OCI-LY3 (cell line): ENCODE data around the gene RGCC.

Source experiments
- H2AFZ ChIP-seq: fragments of 200-600, 300-600 bp; shearing (Covaris generic); 2 replicates; pipeline ENCODE4 v1.6.0; 2014; ENCODE audit warnings: antibody characterized with exemption, low read depth, low read length
- H3K27ac ChIP-seq: fragments of 200-600, 300-600 bp; sonication (generic); 2 replicates; pipeline ENCODE4 v1.5.1; 2014; ENCODE audit warnings: mild to moderate bottlenecking, low read length, moderate library complexity, mixed read lengths
- H3K27me3 ChIP-seq: fragments of 200-600, 300-600 bp; sonication (generic); 2 replicates; pipeline ENCODE4 v1.6.1; 2014; ENCODE audit warnings: low read depth, low read length, mixed read lengths
- H3K36me3 ChIP-seq: fragments of 200-600, 300-600 bp; sonication (generic); replicated peaks from 2 replicates; pipeline ENCODE3; 2014; ENCODE audit warnings: low read depth, low read length, mixed read lengths
- H3K4me1 ChIP-seq: fragments of 300-600, 200-600 bp; sonication (generic); 2 replicates; pipeline ENCODE4 v1.6.1; 2014; ENCODE audit warnings: low read length, mixed read lengths
- H3K4me2 ChIP-seq: fragments of 200-600, 300-600 bp; sonication (generic); 2 replicates; pipeline ENCODE4 v1.6.1; 2014; ENCODE audit warnings: low read length, mixed read lengths
- H3K4me3 ChIP-seq: fragments of 300-600, 200-600 bp; sonication (generic); 2 replicates; pipeline ENCODE4 v1.5.1; 2014; ENCODE audit warnings: antibody characterized with exemption, mild to moderate bottlenecking, low read length, moderate library complexity
- H3K79me2 ChIP-seq: fragments of 300-600, 200-600 bp; shearing (Covaris generic); 2 replicates; pipeline ENCODE4 v1.6.1; 2014; ENCODE audit warnings: mild to moderate bottlenecking, low read length, mixed read lengths
- H3K9ac ChIP-seq: fragments of 300-600, 200-600 bp; shearing (Covaris generic); 2 replicates; pipeline ENCODE4 v1.6.0; 2014; ENCODE audit warnings: mild to moderate bottlenecking, low read length, moderate library complexity
- H3K9me3 ChIP-seq: fragments of 200-600, 300-600 bp; shearing (Covaris generic); 2 replicates; pipeline ENCODE4 v1.6.1; 2014; ENCODE audit warnings: low read length, mixed read lengths; ENCODE audit not compliant: insufficient read depth
- H4K20me1 ChIP-seq: fragments of 200-600, 300-600 bp; sonication (generic); 2 replicates; pipeline ENCODE4 v1.6.1; 2016; ENCODE audit warnings: low read length, mixed read lengths; ENCODE audit not compliant: insufficient read depth
- EZH2phosphoT487 ChIP-seq: fragments of 200-600 bp; shearing (Covaris generic); IDR thresholded peaks from 2 replicates; pipeline ENCODE4 v1.6.1; 2018; ENCODE audit warnings: antibody characterized with exemption, mixed run types, low read depth
- TF ChIP-seq, protein P1 (sequence below): fragments of 200-600, 300-600 bp; sonication (generic); IDR thresholded peaks from 2 replicates; pipeline ENCODE4 v1.5.1; 2014; ENCODE audit warnings: antibody characterized with exemption, low read length, low read depth

RGCC gene

DNA sequence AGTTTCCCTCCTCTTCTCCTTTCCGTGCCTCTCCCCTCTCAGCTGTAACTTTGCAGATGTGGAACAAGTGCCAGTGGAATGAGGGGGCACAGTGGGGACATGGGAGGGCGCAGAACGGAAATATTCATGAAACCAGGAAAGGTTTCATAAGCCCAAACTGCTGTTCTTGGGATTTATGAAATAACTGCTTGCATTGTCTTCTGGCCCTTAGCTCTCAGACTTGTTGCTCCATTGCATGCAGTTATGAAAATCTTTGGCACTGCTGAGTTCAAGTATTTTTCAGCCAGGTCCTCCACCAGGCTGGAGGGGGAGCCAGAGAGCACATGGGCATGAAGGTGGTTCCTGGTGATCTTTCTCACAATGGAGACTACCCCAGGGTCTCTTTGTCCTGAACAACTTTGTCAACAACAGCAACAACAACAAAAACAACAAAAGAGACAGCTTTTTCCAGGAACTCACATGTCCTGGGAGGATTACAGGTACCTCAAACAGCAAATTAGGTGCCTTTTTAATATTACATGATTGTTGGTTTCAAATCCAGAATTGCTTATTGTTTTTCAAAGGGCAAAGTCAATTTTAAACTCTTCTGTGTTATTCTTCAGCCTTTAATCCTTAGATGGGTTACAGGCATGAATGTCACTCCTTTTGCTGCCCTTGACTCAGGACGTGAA, 1.5 kb downstream of the RGCC start:
- Histone ChIP-seq H4K20me1 (no peaks in the 10 kb centered on the region), H3K9ac (no peak overlapping the region), H3K27ac (no peak overlapping the region), H3K36me3 (no peaks in the 10 kb centered on the region), H3K4me2 (peak overlapping the region; percentile 70), H3K79me2 (no peaks in the 10 kb centered on the region), H2AFZ (no peak overlapping the region), H3K9me3 (no peaks in the 10 kb centered on the region), H3K27me3 (no peaks in the 10 kb centered on the region), H3K4me3 (peak overlapping the region; percentile 71), H3K4me1 (no peaks in the 10 kb centered on the region)
- TF ChIP-seq, protein P1, sequence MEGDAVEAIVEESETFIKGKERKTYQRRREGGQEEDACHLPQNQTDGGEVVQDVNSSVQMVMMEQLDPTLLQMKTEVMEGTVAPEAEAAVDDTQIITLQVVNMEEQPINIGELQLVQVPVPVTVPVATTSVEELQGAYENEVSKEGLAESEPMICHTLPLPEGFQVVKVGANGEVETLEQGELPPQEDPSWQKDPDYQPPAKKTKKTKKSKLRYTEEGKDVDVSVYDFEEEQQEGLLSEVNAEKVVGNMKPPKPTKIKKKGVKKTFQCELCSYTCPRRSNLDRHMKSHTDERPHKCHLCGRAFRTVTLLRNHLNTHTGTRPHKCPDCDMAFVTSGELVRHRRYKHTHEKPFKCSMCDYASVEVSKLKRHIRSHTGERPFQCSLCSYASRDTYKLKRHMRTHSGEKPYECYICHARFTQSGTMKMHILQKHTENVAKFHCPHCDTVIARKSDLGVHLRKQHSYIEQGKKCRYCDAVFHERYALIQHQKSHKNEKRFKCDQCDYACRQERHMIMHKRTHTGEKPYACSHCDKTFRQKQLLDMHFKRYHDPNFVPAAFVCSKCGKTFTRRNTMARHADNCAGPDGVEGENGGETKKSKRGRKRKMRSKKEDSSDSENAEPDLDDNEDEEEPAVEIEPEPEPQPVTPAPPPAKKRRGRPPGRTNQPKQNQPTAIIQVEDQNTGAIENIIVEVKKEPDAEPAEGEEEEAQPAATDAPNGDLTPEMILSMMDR, result peak; percentile 65
- TF ChIP-seq EZH2phosphoT487, result no peak

DNA sequence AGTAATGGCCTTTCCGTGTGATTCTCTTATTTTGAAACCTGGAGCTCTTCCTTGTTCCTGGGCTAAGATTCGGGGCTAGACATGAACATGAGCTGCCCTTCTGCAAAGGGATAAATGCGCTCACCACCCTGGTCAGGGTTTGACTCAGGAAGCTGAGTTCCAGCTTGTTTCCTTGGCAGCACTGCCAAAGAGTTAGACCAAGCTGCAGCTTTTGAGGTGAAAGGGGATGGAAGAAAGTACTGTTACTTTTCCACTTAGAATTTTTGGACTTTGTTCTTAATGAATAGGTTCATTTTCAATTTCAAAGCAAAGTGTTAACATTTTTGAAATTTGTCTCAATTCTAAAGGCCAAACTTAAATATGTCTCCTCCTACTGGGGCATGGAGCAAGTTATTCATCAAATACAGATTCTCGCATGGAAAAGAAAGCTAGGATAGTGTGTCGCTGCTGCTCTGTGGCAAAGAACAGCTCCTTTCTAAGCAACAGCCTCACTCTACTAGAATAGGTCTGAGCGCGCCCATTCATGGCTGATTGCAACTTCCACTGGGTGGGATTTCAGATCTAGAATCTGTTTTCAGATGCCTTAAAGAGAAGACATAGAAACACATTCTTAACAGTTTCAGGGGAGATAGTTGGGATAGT, 2.2 kb downstream of the RGCC start:
- H3K4me3 ChIP-seq, result no peak overlapping the region
- no peaks in the 10 kb centered on the region for H3K9me3 ChIP-seq
- no peaks in the 10 kb centered on the region for H3K79me2 ChIP-seq
- no peak overlapping the region for H3K27ac ChIP-seq
- H3K9ac ChIP-seq, result no peak overlapping the region
- no peaks in the 10 kb centered on the region for H3K36me3 ChIP-seq
- H3K4me2 ChIP-seq, result no peak overlapping the region
- H3K4me1 ChIP-seq, result no peaks in the 10 kb centered on the region
- no peak for TF ChIP-seq EZH2phosphoT487
- TF ChIP-seq, protein P1, result no peak
- no peaks in the 10 kb centered on the region for H3K27me3 ChIP-seq
- H2AFZ ChIP-seq, result no peak overlapping the region
- no peaks in the 10 kb centered on the region for H4K20me1 ChIP-seq

DNA sequence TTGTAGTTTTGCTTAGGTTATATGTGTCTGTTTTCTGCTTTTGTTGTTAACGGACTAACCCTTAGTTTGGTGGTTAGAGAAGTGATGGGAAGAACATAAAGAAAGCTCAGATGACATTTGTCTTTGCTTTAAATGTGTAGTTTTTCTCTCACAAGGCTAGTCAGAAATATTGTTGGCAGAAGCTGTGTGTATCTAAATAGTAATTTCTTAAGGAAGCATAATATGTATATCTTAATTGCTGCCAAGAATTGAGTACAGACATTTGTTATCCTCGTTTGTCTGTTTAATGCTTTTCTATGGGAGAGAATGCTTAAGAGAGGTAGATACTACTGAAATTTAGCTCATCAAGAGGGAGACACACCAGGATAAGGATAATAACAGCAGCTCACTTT, 2.7 kb downstream of the RGCC start:
- Histone ChIP-seq H4K20me1 (no peaks in the 10 kb centered on the region), H3K27me3 (no peaks in the 10 kb centered on the region), H3K27ac (no peak overlapping the region), H3K9me3 (no peaks in the 10 kb centered on the region), H3K4me3 (no peak overlapping the region), H3K4me1 (peaks cover 5% of the 10 kb centered on the region), H2AFZ (no peak overlapping the region), H3K79me2 (no peaks in the 10 kb centered on the region), H3K36me3 (no peaks in the 10 kb centered on the region), H3K9ac (no peak overlapping the region), H3K4me2 (no peak overlapping the region)
- TF ChIP-seq EZH2phosphoT487, result no peak
- TF ChIP-seq, protein P1, result no peak

DNA sequence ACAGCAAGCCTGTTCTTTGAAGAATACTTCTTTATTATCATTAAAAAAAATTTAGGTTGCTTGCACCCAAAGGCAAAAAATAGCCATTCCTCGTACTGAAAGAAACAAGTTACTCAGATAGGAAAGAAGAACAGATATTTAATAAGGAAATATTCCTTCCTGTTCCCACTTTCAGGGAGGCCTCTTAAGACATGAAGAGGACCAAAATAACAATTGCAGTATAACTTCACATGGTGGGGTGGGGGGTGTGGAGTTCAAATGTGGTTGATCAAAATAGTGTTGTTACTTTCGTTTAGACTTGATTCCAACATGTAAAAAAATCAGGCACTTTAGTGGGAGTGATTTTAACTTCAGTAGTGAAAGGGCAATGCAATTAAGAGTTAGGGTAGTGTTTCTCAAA, 3.6 kb downstream of the RGCC start:
- no peaks in the 10 kb centered on the region for H3K36me3 ChIP-seq
- no peak overlapping the region for H3K27ac ChIP-seq
- H3K4me1 ChIP-seq, result peaks cover 13% of the 10 kb centered on the region
- no peaks in the 10 kb centered on the region for H4K20me1 ChIP-seq
- no peaks in the 10 kb centered on the region for H3K79me2 ChIP-seq
- H3K9me3 ChIP-seq, result no peaks in the 10 kb centered on the region
- TF ChIP-seq EZH2phosphoT487, result no peak
- TF ChIP-seq, protein P1, result no peak
- H3K4me2 ChIP-seq, result no peak overlapping the region
- H3K4me3 ChIP-seq, result no peak overlapping the region
- H3K9ac ChIP-seq, result no peak overlapping the region
- H2AFZ ChIP-seq, result no peak overlapping the region
- no peaks in the 10 kb centered on the region for H3K27me3 ChIP-seq
